Measurements from ENCODE around the gene OST4. TPM values are rescaled to one million over a fixed set of nuclear protein-coding genes. Genes with fewer than 3 reads are reported as not detected.
"Not testable (repeated sequence)": the region's sequence is repeated elsewhere in the genome, so short reads cannot be mapped to it uniquely, and the experiment has no call there.

OST4 gene
- total RNA-seq, 3 donors from 2014 or later (not counting 1 experiment from before 2014, with no cell fraction given): 178 to 207 (median 192) TPM

- Histone ChIP-seq H3K4me1 (ENCODE audit: control insufficient read depth, insufficient read depth, low read length) (peaks cover 45% of the 10 kb centered on the region), H3K27me3 (ENCODE audit: control insufficient read depth, insufficient read depth, low read length) (no peaks in the 10 kb centered on the region), H3K36me3 (ENCODE audit: control insufficient read depth, insufficient read depth, low read length) (no peaks in the 10 kb centered on the region), H3K27ac (ENCODE audit: low read length) (no peak overlapping the region), H3K9me3 (ENCODE audit: control insufficient read depth, insufficient read depth, low read length) (no peaks in the 10 kb centered on the region), H3K4me3 (ENCODE audit: low read length) (no peak overlapping the region)
- TF ChIP-seq, protein P1, sequence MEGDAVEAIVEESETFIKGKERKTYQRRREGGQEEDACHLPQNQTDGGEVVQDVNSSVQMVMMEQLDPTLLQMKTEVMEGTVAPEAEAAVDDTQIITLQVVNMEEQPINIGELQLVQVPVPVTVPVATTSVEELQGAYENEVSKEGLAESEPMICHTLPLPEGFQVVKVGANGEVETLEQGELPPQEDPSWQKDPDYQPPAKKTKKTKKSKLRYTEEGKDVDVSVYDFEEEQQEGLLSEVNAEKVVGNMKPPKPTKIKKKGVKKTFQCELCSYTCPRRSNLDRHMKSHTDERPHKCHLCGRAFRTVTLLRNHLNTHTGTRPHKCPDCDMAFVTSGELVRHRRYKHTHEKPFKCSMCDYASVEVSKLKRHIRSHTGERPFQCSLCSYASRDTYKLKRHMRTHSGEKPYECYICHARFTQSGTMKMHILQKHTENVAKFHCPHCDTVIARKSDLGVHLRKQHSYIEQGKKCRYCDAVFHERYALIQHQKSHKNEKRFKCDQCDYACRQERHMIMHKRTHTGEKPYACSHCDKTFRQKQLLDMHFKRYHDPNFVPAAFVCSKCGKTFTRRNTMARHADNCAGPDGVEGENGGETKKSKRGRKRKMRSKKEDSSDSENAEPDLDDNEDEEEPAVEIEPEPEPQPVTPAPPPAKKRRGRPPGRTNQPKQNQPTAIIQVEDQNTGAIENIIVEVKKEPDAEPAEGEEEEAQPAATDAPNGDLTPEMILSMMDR (IDR thresholded peaks at IDR 0.05): no peak
- H3K9me3 Mint-ChIP-seq: no peaks in the 10 kb centered on the region
- H3K4me1 Mint-ChIP-seq: peaks cover 36 to 60% of the 10 kb centered on the region in 2 donors
- no peaks in the 10 kb centered on the region for H3K36me3 Mint-ChIP-seq
- H3K27me3 Mint-ChIP-seq (ENCODE audit: low read depth in 2 of 2): no peaks in the 10 kb centered on the region
- 70% methylated on average over 7 of the region's 7 CpGs for WGBS (ENCODE audit: insufficient coverage)
- DNase-seq (no peak), ATAC-seq (no peak)
- no peak overlapping the region for H3K4me3 Mint-ChIP-seq
- peak overlapping the region in 1 of 2 donors; percentile 63 for H3K27ac Mint-ChIP-seq
- intact Hi-C loops (cut with micrococcal nuclease): no loop called here
These were observed 5.8 kb upstream of the OST4 start for GRCh38 chr2:27077231-27077630.

GRCh38 chr2:27076323-27076722 is 4.9 kb upstream of the OST4 start:
- Mint-ChIP-seq H3K9me3 (no peaks in the 10 kb centered on the region), H3K36me3 (no peaks in the 10 kb centered on the region), H3K4me3 (no peak overlapping the region), H3K27ac (peak overlapping the region; percentile 3 to 86), H3K4me1 (peaks cover 33 to 59% of the 10 kb centered on the region in 2 donors), H3K27me3 (ENCODE audit: low read depth in 2 of 2) (no peaks in the 10 kb centered on the region)
- DNase-seq: no peak
- no peak for ATAC-seq
- Histone ChIP-seq H3K27ac (ENCODE audit: low read length) (no peak overlapping the region), H3K27me3 (ENCODE audit: control insufficient read depth, insufficient read depth, low read length) (no peaks in the 10 kb centered on the region), H3K9me3 (ENCODE audit: control insufficient read depth, insufficient read depth, low read length) (no peaks in the 10 kb centered on the region), H3K4me1 (ENCODE audit: control insufficient read depth, insufficient read depth, low read length) (peaks cover 40% of the 10 kb centered on the region), H3K4me3 (ENCODE audit: low read length) (no peak overlapping the region), H3K36me3 (ENCODE audit: control insufficient read depth, insufficient read depth, low read length) (no peaks in the 10 kb centered on the region)
- TF ChIP-seq, protein P1 (IDR thresholded peaks at IDR 0.05): no peak
- intact Hi-C loops (cut with micrococcal nuclease): no loop called here
- 91% methylated on average over 4 of the region's 4 CpGs for WGBS (ENCODE audit: insufficient coverage)

GRCh38 chr2:27075566-27075871 is 4.1 kb upstream of the OST4 start:
- H3K9me3 Mint-ChIP-seq; H3K27me3 Mint-ChIP-seq (ENCODE audit: low read depth in 2 of 2); H3K9me3 ChIP-seq (ENCODE audit: control insufficient read depth, insufficient read depth, low read length); H3K36me3 ChIP-seq (ENCODE audit: control insufficient read depth, insufficient read depth, low read length); H3K4me3 ChIP-seq (ENCODE audit: low read length); DNase-seq; H3K36me3 Mint-ChIP-seq; H3K27me3 ChIP-seq (ENCODE audit: control insufficient read depth, insufficient read depth, low read length); intact Hi-C loops (cut with micrococcal nuclease): not testable (repeated sequence)
- peak overlapping the region; percentile 47 for H3K27ac ChIP-seq (ENCODE audit: low read length)
- peaks cover 33 to 57% of the 10 kb centered on the region in 2 donors for H3K4me1 Mint-ChIP-seq
- peak overlapping the region; percentile 60 for H3K4me3 Mint-ChIP-seq
- 49% methylated on average over 6 of the region's 6 CpGs for WGBS (ENCODE audit: insufficient coverage)
- H3K4me1 ChIP-seq (ENCODE audit: control insufficient read depth, insufficient read depth, low read length): peaks cover 39% of the 10 kb centered on the region
- H3K27ac Mint-ChIP-seq: peak overlapping the region; percentile 79 to 86
- peak in 1 of 3 donors; percentile 4 for ATAC-seq

DNA sequence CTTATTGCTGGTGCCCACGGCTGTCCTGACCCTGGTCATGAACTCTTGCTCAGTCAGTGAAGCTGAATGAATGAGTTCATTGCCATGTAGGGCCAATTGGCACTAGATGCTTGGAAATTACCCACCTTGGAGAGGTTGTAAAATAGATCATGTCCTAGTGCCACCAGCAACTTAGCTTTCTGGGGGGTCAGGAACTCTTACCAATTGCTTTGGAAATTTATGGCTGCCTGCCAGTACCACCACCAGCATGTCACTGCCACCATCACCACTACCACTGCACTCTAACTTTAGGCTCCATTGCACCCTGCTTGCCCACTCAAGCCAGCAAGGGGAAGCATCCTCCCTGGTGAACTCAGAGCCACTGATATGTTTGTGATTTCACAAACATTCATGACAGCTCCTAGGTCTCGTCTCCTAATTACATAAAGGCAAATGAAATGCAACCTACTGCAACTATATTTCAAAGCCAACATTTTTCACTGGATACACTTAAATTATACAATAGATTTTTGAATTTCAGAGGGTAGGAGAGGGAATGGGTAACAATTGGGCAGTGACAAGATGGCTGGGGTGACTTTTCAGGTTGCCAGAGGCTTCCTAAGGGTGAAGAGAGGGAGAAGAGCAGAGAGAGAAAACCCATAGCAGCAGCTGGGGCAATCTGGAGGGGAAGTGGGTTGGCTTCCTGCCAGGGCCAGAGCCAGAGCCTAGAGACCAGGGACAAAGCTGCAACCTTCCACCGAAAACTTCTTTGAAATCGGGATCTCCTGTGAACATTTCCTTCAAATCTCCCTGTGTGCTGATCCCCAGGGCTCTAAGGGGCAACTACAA is 3.5 kb upstream of the OST4 start:
- Mint-ChIP-seq H3K36me3 (no peaks in the 10 kb centered on the region), H3K4me3 (peak overlapping the region; percentile 60), H3K9me3 (no peaks in the 10 kb centered on the region), H3K4me1 (peaks cover 37 to 57% of the 10 kb centered on the region in 2 donors), H3K27ac (peak overlapping the region; percentile 79 to 86), H3K27me3 (ENCODE audit: low read depth in 2 of 2) (no peaks in the 10 kb centered on the region)
- Histone ChIP-seq H3K27ac (ENCODE audit: low read length) (peak overlapping the region; percentile 47), H3K27me3 (ENCODE audit: control insufficient read depth, insufficient read depth, low read length) (no peaks in the 10 kb centered on the region), H3K9me3 (ENCODE audit: control insufficient read depth, insufficient read depth, low read length) (no peaks in the 10 kb centered on the region), H3K4me3 (ENCODE audit: low read length) (no peak overlapping the region), H3K4me1 (ENCODE audit: control insufficient read depth, insufficient read depth, low read length) (peaks cover 43% of the 10 kb centered on the region), H3K36me3 (ENCODE audit: control insufficient read depth, insufficient read depth, low read length) (peaks cover 2% of the 10 kb centered on the region)
- intact Hi-C loops (cut with micrococcal nuclease): no loop called here
- DNase-seq: peak; percentile 48 to 83
- TF ChIP-seq, protein P1 (IDR thresholded peaks at IDR 0.05): no peak
- 23% methylated on average over 4 of the region's 4 CpGs for WGBS (ENCODE audit: insufficient coverage)
- peak in 1 of 3 donors; percentile 10 for ATAC-seq
